Ovary (tissue), 9 donors: ENCODE measurements around the gene ARAP1. TPM values are rescaled to one million over a fixed set of nuclear protein-coding genes. Genes with fewer than 3 reads are reported as not detected.

Source experiments
- DNase-seq, 5 donors: peaks; one replicate each; pipeline ENCODE4 v3.0.0-alpha.2; 2019 to 2020
- H3K27ac ChIP-seq, 2 donors: fragments of 200-600 bp; one replicate each; pipeline versions ENCODE4 v1.5.1 to v1.8.0; 2019 to 2022
- H3K27me3 ChIP-seq: fragments of 200-600 bp; one replicate; pipeline ENCODE4 v1.8.0; 2022
- H3K36me3 ChIP-seq: fragments of 200-600 bp; sonication (generic); one replicate; pipeline ENCODE4 v1.5.1; 2019
- H3K4me1 ChIP-seq: one replicate; pipeline ENCODE4 v1.8.1; 2013; ENCODE audit warnings: mild to moderate bottlenecking, moderate library complexity; ENCODE audit not compliant: insufficient read depth
- H3K4me3 ChIP-seq: fragments of 200-600 bp; sonication (generic); one replicate; pipeline ENCODE4 v1.5.1; 2017
- H3K9me3 ChIP-seq, 2 donors: fragments of 200-600 bp in 1 of 2; sonication (generic) in 1 of 2; one replicate each; pipeline versions ENCODE4 v1.5.1 to v1.8.1; 2013 to 2019; ENCODE audit warnings: mild to moderate bottlenecking in 1 of 2, moderate library complexity in 1 of 2
- CTCF ChIP-seq, 3 donors: fragments of 450-650 bp in 2 of 3; fragments of 200-600 bp in 1 of 3; IDR thresholded peaks; one replicate each; pipeline versions ENCODE4 v1.5.1 to v1.8.0; 2016 to 2022; ENCODE audit warnings: antibody characterized with exemption in 3 of 3, mild to moderate bottlenecking in 1 of 3
- EP300 ChIP-seq: sonication (generic); formaldehyde crosslinking; IDR thresholded peaks from one replicate; pipeline ENCODE4 v1.6.1; 2017; ENCODE audit warnings: antibody characterized with exemption
- POLR2A ChIP-seq: fragments of 450-650 bp; IDR thresholded peaks from one replicate; pipeline ENCODE4 v1.6.1; 2017; ENCODE audit warnings: antibody characterized with exemption, mild to moderate bottlenecking, moderate library complexity
- WGBS, 3 donors: extraction: QIAGEN DNeasy Blood & Tissue Kit in 1 of 3; methylation state at CpG; one replicate each; pipeline versions ENCODE4 v1.1.5 to v1.1.7; 2013 to 2017; 5-methylcytosine and 5-hydroxymethylcytosine counted together
- intact Hi-C, 4 donors: fragments of 100-400 bp; cut with DNase I; formaldehyde crosslinking; loops; one replicate each; pipeline versions ENCODE4 v1.11.0 to v1.15.1; 2022 to 2023
- polyA plus RNA-seq, 2 donors: library from polyadenylated mRNA; stranded (reverse); fragments of 200-250 nt in 1 of 2; fragments of 350-450 nt in 1 of 2; fragmentation: Illumina TruSeq in 1 of 2; extraction: RNeasy Lipid Tissue Mini Kit (QIAGEN cat#74804) in 1 of 2; gene quantifications; one replicate each; pipeline ENCODE4 v1.2.3, GENCODE V29; 2013 to 2014
- total RNA-seq, 7 donors: library from RNA; depleted of rRNA in 2 of 7; stranded (reverse); fragments of >200 nt in 2 of 7; fragmentation: NEBNext Ultra II Directional in 3 of 7; extraction: Animal tissue kit (Norgen Biotek cat#: 25700) in 3 of 7; gene quantifications; one replicate each; pipeline versions ENCODE4 v1.1.0 to v1.2.4, GENCODE V29; 2016 to 2023
- donor health status: DM: no; HTN: no; CAD: no; lungs with moderate emphysema.
- donor health status: DM: no; HTN: no; CAD: no.
- donor health status: Bipolar disorder and iron deficiency.
- donor health status: DM: yes; HTN: yes; CAD: no.
- donor health status: DM: no; HTN: no; CAD: no.
- donor health status: DM: yes; HTN: yes; CAD: no.

Gene ARAP1
- total and polyA plus RNA-seq, 9 donors, result 39.0 to 162 (median 79.0) TPM

- WGBS, 3 donors, result 86 to 88% (median 87%) methylated on average over 9 of the region's 9 CpGs
- H3K9me3 ChIP-seq, result no peaks in the 10 kb centered on the region
Observed at GRCh38 chr11:72658989-72659640, 93.1 kb downstream of the ARAP1 start.

GRCh38 chr11:72657411-72658100 is 94.7 kb downstream of the ARAP1 start:
- DNase-seq, result no peak
- H3K4me1 ChIP-seq, result no peaks in the 10 kb centered on the region
- H3K27me3 ChIP-seq, result no peaks in the 10 kb centered on the region
- no peak overlapping the region for H3K4me3 ChIP-seq
- WGBS, 3 donors, result 59 to 70% (median 68%) methylated on average over 6 of the region's 6 CpGs
- TF ChIP-seq EP300, result no peak
- no peak for TF ChIP-seq POLR2A
- TF ChIP-seq CTCF (IDR thresholded peaks at IDR 0.05), result no peak
- intact Hi-C loops, result no loop called here
- H3K36me3 ChIP-seq, result no peaks in the 10 kb centered on the region
- no peaks in the 10 kb centered on the region for H3K9me3 ChIP-seq
- no peak overlapping the region for H3K27ac ChIP-seq

More at GRCh38 chr11:72658989-72659640, 93.1 kb downstream of the ARAP1 start:
- intact Hi-C loops, result no loop called here
- Histone ChIP-seq H3K4me1 (no peaks in the 10 kb centered on the region), H3K36me3 (no peaks in the 10 kb centered on the region), H3K4me3 (no peak overlapping the region), H3K27me3 (no peaks in the 10 kb centered on the region), H3K27ac (no peak overlapping the region)
- TF ChIP-seq CTCF (IDR thresholded peaks at IDR 0.05), result no peak
- no peak for DNase-seq

- H3K9me3 ChIP-seq, result no peaks in the 10 kb centered on the region
- 61 to 88% (median 69%) methylated on average over 11 of the region's 11 CpGs for WGBS, 3 donors
- no peaks in the 10 kb centered on the region for H3K27me3 ChIP-seq
- no peak overlapping the region for H3K27ac ChIP-seq
- intact Hi-C loops, result no loop called here
- no peak overlapping the region for H3K4me3 ChIP-seq
- DNase-seq, result no peak
- H3K4me1 ChIP-seq, result no peaks in the 10 kb centered on the region
- TF ChIP-seq CTCF (IDR thresholded peaks at IDR 0.05) (no peak), POLR2A (no peak), EP300 (no peak)
- no peaks in the 10 kb centered on the region for H3K36me3 ChIP-seq
Observed at GRCh38 chr11:72655896-72656464, 96.2 kb downstream of the ARAP1 start.

- DNase-seq, result no peak
- TF ChIP-seq CTCF (IDR thresholded peaks at IDR 0.05) (no peak), EP300 (no peak), POLR2A (no peak)
- no peak overlapping the region for H3K27ac ChIP-seq
- no peaks in the 10 kb centered on the region for H3K4me1 ChIP-seq
- WGBS, 3 donors, result 79 to 83% (median 80%) methylated on average over 8 of the region's 8 CpGs
- no peaks in the 10 kb centered on the region for H3K9me3 ChIP-seq
- H3K27me3 ChIP-seq, result no peaks in the 10 kb centered on the region
- no peaks in the 10 kb centered on the region for H3K36me3 ChIP-seq
- intact Hi-C loops, result no loop called here
- no peak overlapping the region for H3K4me3 ChIP-seq
Observed at GRCh38 chr11:72655014-72655413, 97.2 kb downstream of the ARAP1 start.
